Thoracic aorta (tissue), 2 donors: ENCODE results near the gene RDH13. TPM values are rescaled to one million over a fixed set of nuclear protein-coding genes. Genes with fewer than 3 reads are reported as not detected.

Experiments
- ATAC-seq: fragments of 150-250 bp; one replicate; pipeline ENCODE4 v1.8.0; 2017; ENCODE audit warnings: low read depth; ENCODE audit not compliant: insufficient number of reproducible peaks, low FRiP score
- DNase-seq: peaks from one replicate; pipeline ENCODE4 v3.0.0-alpha.2; 2020; ENCODE audit warnings: low spot score
- H3K27ac ChIP-seq, 2 donors: fragments of 200-600 bp; sonication (generic); 1 replicate in 1 of 2; 2 replicates in 1 of 2; pipeline ENCODE4 v1.5.1; 2016; ENCODE audit warnings: mild to moderate bottlenecking in 2 of 2, moderate library complexity in 2 of 2
- H3K27me3 ChIP-seq: fragments of 200-600 bp; sonication (generic); replicated peaks from 2 replicates; pipeline ENCODE4 v1.6.0; 2016; ENCODE audit warnings: mild to moderate bottlenecking; ENCODE audit not compliant: insufficient read depth
- H3K36me3 ChIP-seq: fragments of 200-600 bp; sonication (generic); one replicate; pipeline ENCODE4 v1.5.1; 2016
- H3K4me1 ChIP-seq, 2 donors: fragments of 200-600 bp; sonication (generic); 1 replicate in 1 of 2; 2 replicates in 1 of 2; pipeline versions ENCODE4 v1.5.1 to v1.6.0; 2016; ENCODE audit warnings: low read depth in 2 of 2, mild to moderate bottlenecking in 1 of 2; ENCODE audit not compliant: control insufficient read depth in 1 of 2
- H3K4me3 ChIP-seq: fragments of 200-600 bp; sonication (generic); 2 replicates; pipeline ENCODE4 v1.5.1; 2016; ENCODE audit warnings: mild to moderate bottlenecking
- H3K9me3 ChIP-seq: fragments of 200-600 bp; sonication (generic); 2 replicates; pipeline ENCODE4 v1.5.1; 2016
- total RNA-seq, 2 donors: library from RNA; depleted of rRNA; stranded (reverse); fragments of >200 nt; gene quantifications; one replicate each; pipeline versions ENCODE4 v1.1.0 to v1.2.3, GENCODE V29; 2016
- TF ChIP-seq, protein P1 (sequence below): fragments of 200-600 bp; sonication (generic); IDR thresholded peaks from one replicate; pipeline ENCODE4 v1.5.1; 2019; ENCODE audit warnings: antibody characterized with exemption

RDH13 gene
- total RNA-seq, 2 donors from 2014 or later = 22.2 to 23.6 TPM

DNA sequence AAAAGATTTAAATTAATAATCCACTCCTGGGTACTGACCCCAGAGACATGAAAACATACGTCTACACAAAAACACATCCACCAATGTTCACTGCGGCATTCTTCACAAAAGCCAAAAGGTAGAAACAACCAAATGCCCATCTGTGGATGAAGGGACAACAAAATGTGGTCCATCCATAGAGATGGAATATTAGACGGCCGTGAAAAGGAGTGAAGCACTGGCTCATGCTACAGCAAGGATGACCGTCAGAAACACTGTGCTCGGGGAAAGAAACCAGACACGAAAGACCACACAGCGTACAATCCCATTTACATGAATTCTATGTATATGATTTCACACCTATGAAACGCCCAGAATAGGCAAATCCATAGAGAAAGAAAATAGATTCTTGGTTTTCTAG, 6.1 kb downstream of the RDH13 start:
- Histone ChIP-seq H3K27ac (no peak overlapping the region), H3K9me3 (no peaks in the 10 kb centered on the region), H3K27me3 (no peaks in the 10 kb centered on the region), H3K36me3 (peaks cover 41% of the 10 kb centered on the region), H3K4me3 (no peak overlapping the region), H3K4me1 (peaks cover 0 to 2% of the 10 kb centered on the region in 2 donors)
- ATAC-seq (no peak), DNase-seq (no peak)
- TF ChIP-seq, protein P1, sequence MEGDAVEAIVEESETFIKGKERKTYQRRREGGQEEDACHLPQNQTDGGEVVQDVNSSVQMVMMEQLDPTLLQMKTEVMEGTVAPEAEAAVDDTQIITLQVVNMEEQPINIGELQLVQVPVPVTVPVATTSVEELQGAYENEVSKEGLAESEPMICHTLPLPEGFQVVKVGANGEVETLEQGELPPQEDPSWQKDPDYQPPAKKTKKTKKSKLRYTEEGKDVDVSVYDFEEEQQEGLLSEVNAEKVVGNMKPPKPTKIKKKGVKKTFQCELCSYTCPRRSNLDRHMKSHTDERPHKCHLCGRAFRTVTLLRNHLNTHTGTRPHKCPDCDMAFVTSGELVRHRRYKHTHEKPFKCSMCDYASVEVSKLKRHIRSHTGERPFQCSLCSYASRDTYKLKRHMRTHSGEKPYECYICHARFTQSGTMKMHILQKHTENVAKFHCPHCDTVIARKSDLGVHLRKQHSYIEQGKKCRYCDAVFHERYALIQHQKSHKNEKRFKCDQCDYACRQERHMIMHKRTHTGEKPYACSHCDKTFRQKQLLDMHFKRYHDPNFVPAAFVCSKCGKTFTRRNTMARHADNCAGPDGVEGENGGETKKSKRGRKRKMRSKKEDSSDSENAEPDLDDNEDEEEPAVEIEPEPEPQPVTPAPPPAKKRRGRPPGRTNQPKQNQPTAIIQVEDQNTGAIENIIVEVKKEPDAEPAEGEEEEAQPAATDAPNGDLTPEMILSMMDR = no peak

DNA sequence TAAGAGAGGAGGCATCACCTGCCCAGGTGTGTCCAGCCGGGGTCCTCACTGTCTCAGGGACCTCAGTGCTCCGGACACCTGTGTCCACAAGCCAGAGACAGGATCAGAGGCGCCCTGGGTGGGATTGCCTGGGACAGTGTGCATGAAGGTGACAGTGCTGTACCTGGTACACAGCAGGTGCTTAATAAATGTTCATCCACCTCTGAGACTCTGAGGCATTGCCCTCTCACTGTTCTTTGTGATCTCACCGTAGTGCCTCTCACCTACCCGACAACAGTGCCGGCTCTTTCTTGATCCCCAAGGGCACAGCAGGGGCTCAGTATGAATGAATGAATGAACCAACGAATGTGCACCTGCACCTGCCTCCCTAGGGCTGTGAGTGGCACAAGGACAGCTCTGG, 9.2 kb downstream of the RDH13 start:
- Histone ChIP-seq H3K27ac (no peak overlapping the region), H3K9me3 (no peaks in the 10 kb centered on the region), H3K4me1 (no peaks in the 10 kb centered on the region), H3K4me3 (no peak overlapping the region), H3K36me3 (peaks cover 47% of the 10 kb centered on the region), H3K27me3 (no peaks in the 10 kb centered on the region)
- DNase-seq (no peak), ATAC-seq (no peak)
- TF ChIP-seq, protein P1 = no peak

GRCh38 chr19:55050749-55051532, 12.0 kb downstream of the RDH13 start:
- DNase-seq = no peak
- Histone ChIP-seq H3K27ac (no peak overlapping the region), H3K4me1 (no peaks in the 10 kb centered on the region), H3K9me3 (no peaks in the 10 kb centered on the region), H3K27me3 (no peaks in the 10 kb centered on the region), H3K4me3 (no peak overlapping the region), H3K36me3 (peaks cover 53% of the 10 kb centered on the region)
- ATAC-seq = no peak
- TF ChIP-seq, protein P1 = no peak

DNA sequence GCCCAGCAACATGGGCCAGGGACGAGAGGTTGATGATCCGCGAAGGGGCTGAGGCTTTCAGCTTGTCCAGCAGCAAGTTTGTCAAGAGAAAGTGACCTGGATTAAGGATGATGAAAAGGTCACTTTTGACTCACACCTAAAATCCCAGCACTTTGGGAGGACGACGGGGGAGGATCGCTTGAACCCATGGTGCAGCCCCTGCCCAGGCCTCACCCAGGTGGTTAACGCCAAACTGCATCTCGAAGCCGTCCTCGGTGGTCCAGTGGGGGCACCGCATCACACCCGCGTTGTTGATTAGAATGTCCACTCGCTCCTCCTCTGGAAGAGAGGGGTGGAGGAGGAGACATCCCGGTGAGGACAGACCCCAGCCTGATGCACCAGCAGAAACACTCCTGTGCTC, 14.5 kb downstream of the RDH13 start:
- Histone ChIP-seq H3K27ac (no peak overlapping the region), H3K9me3 (no peaks in the 10 kb centered on the region), H3K4me3 (no peak overlapping the region), H3K27me3 (no peaks in the 10 kb centered on the region), H3K4me1 (no peaks in the 10 kb centered on the region), H3K36me3 (peaks cover 50% of the 10 kb centered on the region)
- TF ChIP-seq, protein P1 = no peak
- no peak for DNase-seq
- ATAC-seq = no peak

DNA sequence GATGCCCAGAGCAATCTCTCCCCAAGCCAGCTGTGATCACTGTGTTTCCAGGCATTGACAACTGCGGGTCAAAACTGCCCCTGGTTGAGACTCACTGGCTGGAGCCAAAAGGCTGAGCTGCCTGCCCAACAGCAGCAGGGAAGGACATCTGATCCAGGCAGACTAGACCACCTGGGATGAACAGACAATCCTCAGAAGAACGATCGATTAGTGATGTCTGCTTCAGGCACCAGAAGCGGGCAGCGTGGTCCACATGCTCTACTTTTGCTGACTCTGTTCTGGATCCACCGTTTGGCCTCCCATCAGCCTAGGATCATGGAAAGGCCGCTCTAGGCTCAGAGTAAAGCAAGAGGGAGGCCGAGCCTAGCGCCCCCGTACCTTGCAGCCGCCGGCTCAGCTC, 15.0 kb downstream of the RDH13 start:
- TF ChIP-seq, protein P1 = no peak
- Histone ChIP-seq H3K27me3 (no peaks in the 10 kb centered on the region), H3K9me3 (no peaks in the 10 kb centered on the region), H3K36me3 (peaks cover 45% of the 10 kb centered on the region), H3K4me3 (no peak overlapping the region), H3K27ac (no peak overlapping the region), H3K4me1 (no peaks in the 10 kb centered on the region)
- no peak for DNase-seq
- no peak for ATAC-seq
